A549 (cell line): ENCODE data around the gene LRRC74A. TPM values are rescaled to one million over a fixed set of nuclear protein-coding genes. Genes with fewer than 3 reads are reported as not detected.

Source experiments
- ATAC-seq, 2 experiments: fragments of 200-7000 bp in 1 of 2; fragments of >200 bp in 1 of 2; cut with Nextera tagmentation in 1 of 2; cut with Tn5 transposase in 1 of 2; 3 replicates each; pipeline versions ENCODE4 v1.8.0 to v1.9.1; 2018 to 2020; ENCODE audit warnings: mild to moderate bottlenecking in 1 of 2, moderate library complexity in 1 of 2
- CTCF ChIA-PET: fragments of 300-600 bp; sonication (Branson Sonifier 250); formaldehyde crosslinking; extraction: SDS; loops from one replicate; lab custom pipeline; 2021; ENCODE audit warnings: antibody characterized with exemption, inconsistent platforms; lab: Yijun Ruan, JAX
- POLR2A ChIA-PET: fragments of 350-600 bp; formaldehyde crosslinking; extraction: SDS; loops from one replicate; lab custom pipeline; 2021; ENCODE audit warnings: antibody characterized with exemption, inconsistent platforms; lab: Yijun Ruan, JAX
- DNase-seq, 2 experiments: peaks; one replicate each; pipeline versions ENCODE4 v3.0.0 to v3.0.0-alpha.2; 2011 to 2016; ENCODE audit warnings: low read depth in 1 of 2, low spot score in 1 of 2
- FAIRE-seq: peaks from 2 replicates; lab custom pipeline; 2011; peaks lifted over from hg19 to GRCh38; lab: Jason Lieb, UNC
- H3K27ac ChIP-seq, 2 experiments: fragments of >200 bp; sonication (Bioruptor Twin); formaldehyde crosslinking; 3 replicates each; pipeline ENCODE4 v1.5.1; 2016 to 2017
- H3K4me1 ChIP-seq: fragments of >200 bp; sonication (Bioruptor Twin); formaldehyde crosslinking; 3 replicates; pipeline ENCODE4 v1.6.1; 2016
- H3K4me2 ChIP-seq: fragments of >200 bp; sonication (Bioruptor Twin); formaldehyde crosslinking; 3 replicates; pipeline ENCODE4 v1.6.1; 2016
- H3K4me3 ChIP-seq: fragments of >200 bp; sonication (Bioruptor Twin); formaldehyde crosslinking; 3 replicates; pipeline ENCODE4 v1.5.1; 2016
- H3K9me3 ChIP-seq: fragments of >200 bp; sonication (Bioruptor Twin); formaldehyde crosslinking; 3 replicates; pipeline ENCODE4 v1.6.1; 2016
- CBX2 ChIP-seq: fragments of 200-600 bp; sonication (generic); IDR thresholded peaks from 2 replicates; pipeline ENCODE4 v1.6.1; 2016; ENCODE audit warnings: low read depth, mild to moderate bottlenecking, borderline replicate concordance
- CBX8 ChIP-seq: fragments of 200-600 bp; sonication (generic); IDR thresholded peaks from 2 replicates; pipeline ENCODE4 v1.6.1; 2016
- ELK1 ChIP-seq: fragments of 150-350 bp; IDR thresholded peaks from 2 replicates; pipeline ENCODE4 v1.6.1; 2014; ENCODE audit warnings: low read depth, mild to moderate bottlenecking, low read length
- EP300 ChIP-seq, 2 experiments: fragments of >200 bp; sonication (Bioruptor Twin); formaldehyde crosslinking; IDR thresholded peaks; 2 replicates in 1 of 2; 3 replicates in 1 of 2; pipeline ENCODE4 v1.6.1; 2016 to 2017
- FOSL2 ChIP-seq, 2 experiments: fragments of 450-650 bp in 1 of 2; fragments of >200 bp in 1 of 2; sonication (Bioruptor Twin) in 1 of 2; formaldehyde crosslinking; IDR thresholded peaks; 2 replicates each; pipeline versions ENCODE4 v1.5.0 to v1.6.1; 2016 to 2020; ENCODE audit warnings: mild to moderate bottlenecking in 1 of 2, moderate library complexity in 1 of 2
- GATA3 ChIP-seq: IDR thresholded peaks from 2 replicates; pipeline ENCODE4 v1.6.1; 2012; ENCODE audit warnings: borderline replicate concordance
- HEYL ChIP-seq: fragments of 250-450 bp; sonication (Bioruptor Pico); IDR thresholded peaks from 2 replicates; pipeline ENCODE4 v1.8.0; 2021; ENCODE audit warnings: mild to moderate bottlenecking, moderate library complexity
- HMGXB4 ChIP-seq: fragments of 250-450 bp; sonication (Bioruptor Pico); IDR thresholded peaks from 2 replicates; pipeline ENCODE4 v1.5.0; 2021; ENCODE audit warnings: mild to moderate bottlenecking, moderate library complexity, borderline replicate concordance
- JUN ChIP-seq, 2 experiments: fragments of >200 bp; sonication (Bioruptor Twin); formaldehyde crosslinking; IDR thresholded peaks; 2 replicates in 1 of 2; 3 replicates in 1 of 2; pipeline ENCODE4 v1.6.1; 2016 to 2017
- JUNB ChIP-seq: fragments of >200 bp; sonication (Bioruptor Twin); formaldehyde crosslinking; IDR thresholded peaks from 2 replicates; pipeline ENCODE4 v1.6.1; 2016
- KDM1A ChIP-seq: fragments of 200-600 bp; sonication (generic); IDR thresholded peaks from 2 replicates; pipeline ENCODE4 v1.6.1; 2016; ENCODE audit warnings: low read depth, mild to moderate bottlenecking
- MAFK ChIP-seq: fragments of 450-650 bp; IDR thresholded peaks from 2 replicates; pipeline ENCODE4 v1.6.1; 2014; ENCODE audit not compliant: partially characterized antibody
- MAX ChIP-seq: IDR thresholded peaks from 2 replicates; pipeline ENCODE4 v1.6.1; 2012
- MAZ ChIP-seq: fragments of 150-350 bp; IDR thresholded peaks from 2 replicates; pipeline ENCODE4 v1.6.1; 2014; ENCODE audit warnings: antibody characterized with exemption, low read depth, low read length, borderline replicate concordance
- MYC ChIP-seq: IDR thresholded peaks from 2 replicates; pipeline ENCODE4 v1.6.1; 2012; ENCODE audit warnings: mild to moderate bottlenecking, inconsistent platforms, low read length, improper control_type of control experiment, borderline replicate concordance
- NPAS2 ChIP-seq: fragments of 250-450 bp; sonication (Bioruptor Pico); IDR thresholded peaks from 2 replicates; pipeline ENCODE4 v1.8.0; 2022; ENCODE audit warnings: mild to moderate bottlenecking, moderate library complexity, borderline replicate concordance
- PBX3 ChIP-seq: IDR thresholded peaks from 2 replicates; pipeline ENCODE4 v1.6.1; 2012
- REST ChIP-seq: fragments of 200-600 bp; sonication (generic); IDR thresholded peaks from 2 replicates; pipeline ENCODE4 v1.6.1; 2016; ENCODE audit warnings: antibody characterized with exemption, mild to moderate bottlenecking, moderate library complexity
- RNF2 ChIP-seq: fragments of 200-600 bp; sonication (generic); IDR thresholded peaks from 2 replicates; pipeline ENCODE4 v1.6.1; 2016; ENCODE audit warnings: low read depth, mild to moderate bottlenecking, antibody characterized with exemption, moderate library complexity, borderline replicate concordance
- TFCP2L1 ChIP-seq: fragments of 250-450 bp; sonication (Bioruptor Pico); IDR thresholded peaks from 2 replicates; pipeline ENCODE4 v1.5.0; 2021; ENCODE audit warnings: mild to moderate bottlenecking
- USF2 ChIP-seq: fragments of 450-650 bp; IDR thresholded peaks from 2 replicates; pipeline ENCODE4 v1.6.1; 2014; ENCODE audit warnings: antibody characterized with exemption
- ZFP36 ChIP-seq: fragments of 450-650 bp; IDR thresholded peaks from 2 replicates; pipeline ENCODE4 v1.6.1; 2014; ENCODE audit warnings: borderline replicate concordance; ENCODE audit not compliant: partially characterized antibody
- ZNF302 ChIP-seq: fragments of 250-450 bp; sonication (Bioruptor Pico); IDR thresholded peaks from 2 replicates; pipeline ENCODE4 v1.9.0; 2021; ENCODE audit warnings: inconsistent platforms, mild to moderate bottlenecking, moderate library complexity
- WGBS: methylation state at CpG from one replicate; pipeline ENCODE4 v1.1.6; 2017; ENCODE audit errors: missing lambda C conversion rate; 5-methylcytosine and 5-hydroxymethylcytosine counted together
- polyA plus RNA-seq, 4 experiments: library from polyadenylated mRNA; depleted of rRNA in 3 of 4; stranded (reverse); fragments of >200 nt; fragmentation: RNase III in 1 of 4; extraction: RNeasy Plus Mini Kit Qiagen cat#74134 plus additional on column Dnase treatment in 1 of 4; gene quantifications; 2 replicates in 3 of 4; 3 replicates in 1 of 4; pipeline ENCODE4 v1.2.3, GENCODE V29; 2011 to 2017

Gene LRRC74A
- polyA plus RNA-seq, 2 of the 4 experiments (the other 2 are of a cell fraction) = not detected

GRCh38 chr14:76834241-76834661, 8.0 kb downstream of the LRRC74A start:
- FAIRE-seq = no peak
- no peak for DNase-seq
- H3K9me3 ChIP-seq = no peaks in the 10 kb centered on the region
- no peak overlapping the region for H3K27ac ChIP-seq
- H3K4me2 ChIP-seq = no peak overlapping the region
- CTCF ChIA-PET = no interaction called here
- no peak overlapping the region for H3K4me3 ChIP-seq
- 38% methylated on average over 7 of the region's 7 CpGs for WGBS
- POLR2A ChIA-PET = no interaction called here
- ATAC-seq = no peak
- no peaks in the 10 kb centered on the region for H3K4me1 ChIP-seq
- no peak for TF ChIP-seq USF2
- no peak for TF ChIP-seq MAZ
- TF ChIP-seq KDM1A = no peak
- TF ChIP-seq ZNF302 (CRISPR knock-in tag) = no peak
- TF ChIP-seq EP300 (IDR thresholded peaks at IDR 0.05) = no peak
- TF ChIP-seq NPAS2 = no peak
- TF ChIP-seq REST = no peak
- no peak for TF ChIP-seq CBX8
- TF ChIP-seq MAX = no peak
- TF ChIP-seq PBX3 = no peak
- TF ChIP-seq TFCP2L1 (CRISPR knock-in tag) = no peak
- no peak for TF ChIP-seq ELK1
- TF ChIP-seq RNF2 = no peak
- no peak for TF ChIP-seq MYC
- TF ChIP-seq JUNB = no peak
- no peak for TF ChIP-seq MAFK
- TF ChIP-seq FOSL2 (IDR thresholded peaks at IDR 0.05) = no peak
- TF ChIP-seq FOSL2 (CRISPR knock-in tag; IDR thresholded peaks at IDR 0.05) = no peak
- no peak for TF ChIP-seq CBX2
- no peak for TF ChIP-seq JUN (IDR thresholded peaks at IDR 0.05)
- TF ChIP-seq ZFP36 = no peak

- DNase-seq (peak in 1 of 2 experiments; percentile 28), ATAC-seq (no peak), FAIRE-seq (no peak)
- Histone ChIP-seq H3K4me2 (no peak overlapping the region), H3K4me1 (no peaks in the 10 kb centered on the region), H3K9me3 (no peaks in the 10 kb centered on the region), H3K27ac (no peak overlapping the region), H3K4me3 (no peak overlapping the region)
- ChIA-PET CTCF (interaction anchor here (0.7 to 1.8 kb wide), 3 partner anchors 16 to 235 kb away, joined by 3 to 5 read pairs (median 5); no protein-coding TSS in a partner anchor), POLR2A (interaction anchor here (1.0 kb wide), 1 partner anchor 11 kb away, joined by 7 read pairs; no protein-coding TSS in a partner anchor)
- TF ChIP-seq HMGXB4 (CRISPR knock-in tag) = no peak
- TF ChIP-seq GATA3 = no peak
- no peak for TF ChIP-seq HEYL (CRISPR knock-in tag)
- 79% methylated on average over 13 of the region's 13 CpGs for WGBS
Measured at GRCh38 chr14:76836029-76836630, 9.9 kb downstream of the LRRC74A start.
